Coronary artery (tissue), 2 donors: ENCODE data around the gene LYRM4.

Experiments used
- DNase-seq: peaks from one replicate; pipeline ENCODE4 v3.0.0-alpha.2; 2017; ENCODE audit warnings: low spot score
- H3K27ac ChIP-seq, 2 donors: fragments of 200-600 bp; sonication (generic); one replicate each; pipeline ENCODE4 v1.5.1; 2016 to 2019
- H3K4me3 ChIP-seq: fragments of 200-600 bp; sonication (generic); 2 replicates; pipeline ENCODE4 v1.5.1; 2016; ENCODE audit warnings: mild to moderate bottlenecking, moderate library complexity
- TF ChIP-seq, protein P1 (sequence below): fragments of 200-600 bp; sonication (generic); IDR thresholded peaks from one replicate; pipeline ENCODE4 v1.5.1; 2019; ENCODE audit warnings: antibody characterized with exemption

Gene LYRM4

DNA sequence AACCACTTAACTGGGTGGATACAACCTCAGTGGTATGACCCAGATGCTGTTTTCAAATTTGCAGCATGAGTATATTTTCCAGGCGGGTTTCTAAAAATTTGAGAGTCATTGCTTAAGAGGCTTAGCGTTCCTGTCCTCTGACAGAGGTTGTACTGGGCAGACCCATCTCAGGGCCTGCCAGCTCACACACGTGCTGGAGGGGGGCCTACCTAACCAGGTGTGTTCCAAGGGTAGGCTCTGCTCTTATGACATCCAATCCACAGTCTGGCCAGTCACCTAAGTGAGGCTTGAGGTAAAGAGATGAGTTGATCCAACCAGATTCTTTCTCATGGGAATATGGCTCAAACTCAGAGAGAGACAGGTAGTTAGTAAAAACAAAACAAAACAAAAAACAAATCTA, 1.3 kb downstream of the LYRM4 start:
- TF ChIP-seq, protein P1, sequence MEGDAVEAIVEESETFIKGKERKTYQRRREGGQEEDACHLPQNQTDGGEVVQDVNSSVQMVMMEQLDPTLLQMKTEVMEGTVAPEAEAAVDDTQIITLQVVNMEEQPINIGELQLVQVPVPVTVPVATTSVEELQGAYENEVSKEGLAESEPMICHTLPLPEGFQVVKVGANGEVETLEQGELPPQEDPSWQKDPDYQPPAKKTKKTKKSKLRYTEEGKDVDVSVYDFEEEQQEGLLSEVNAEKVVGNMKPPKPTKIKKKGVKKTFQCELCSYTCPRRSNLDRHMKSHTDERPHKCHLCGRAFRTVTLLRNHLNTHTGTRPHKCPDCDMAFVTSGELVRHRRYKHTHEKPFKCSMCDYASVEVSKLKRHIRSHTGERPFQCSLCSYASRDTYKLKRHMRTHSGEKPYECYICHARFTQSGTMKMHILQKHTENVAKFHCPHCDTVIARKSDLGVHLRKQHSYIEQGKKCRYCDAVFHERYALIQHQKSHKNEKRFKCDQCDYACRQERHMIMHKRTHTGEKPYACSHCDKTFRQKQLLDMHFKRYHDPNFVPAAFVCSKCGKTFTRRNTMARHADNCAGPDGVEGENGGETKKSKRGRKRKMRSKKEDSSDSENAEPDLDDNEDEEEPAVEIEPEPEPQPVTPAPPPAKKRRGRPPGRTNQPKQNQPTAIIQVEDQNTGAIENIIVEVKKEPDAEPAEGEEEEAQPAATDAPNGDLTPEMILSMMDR: no peak
- Histone ChIP-seq H3K27ac (no peak overlapping the region), H3K4me3 (no peak overlapping the region)
- DNase-seq: no peak

DNA sequence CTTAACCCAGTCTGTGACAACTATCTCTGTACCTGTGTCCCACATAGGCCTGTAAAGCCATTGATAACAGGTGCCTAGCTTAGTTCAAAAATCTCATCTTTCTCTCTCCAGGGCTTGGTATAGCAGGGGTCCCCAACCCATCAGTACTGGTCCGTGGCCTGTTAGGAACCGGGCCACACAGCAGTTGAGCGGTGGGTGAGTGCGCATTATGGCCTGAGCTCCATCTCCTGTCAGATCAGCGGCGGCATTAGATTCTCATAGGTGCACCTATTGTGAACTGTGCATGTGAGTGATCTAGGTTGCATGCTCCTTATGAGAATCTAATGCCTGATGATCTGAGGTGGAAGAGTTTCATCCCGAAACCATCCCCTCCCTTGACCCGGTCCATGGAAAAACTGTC, 3.4 kb downstream of the LYRM4 start:
- no peak overlapping the region for H3K4me3 ChIP-seq
- no peak overlapping the region for H3K27ac ChIP-seq
- TF ChIP-seq, protein P1: no peak
- DNase-seq: no peak

DNA sequence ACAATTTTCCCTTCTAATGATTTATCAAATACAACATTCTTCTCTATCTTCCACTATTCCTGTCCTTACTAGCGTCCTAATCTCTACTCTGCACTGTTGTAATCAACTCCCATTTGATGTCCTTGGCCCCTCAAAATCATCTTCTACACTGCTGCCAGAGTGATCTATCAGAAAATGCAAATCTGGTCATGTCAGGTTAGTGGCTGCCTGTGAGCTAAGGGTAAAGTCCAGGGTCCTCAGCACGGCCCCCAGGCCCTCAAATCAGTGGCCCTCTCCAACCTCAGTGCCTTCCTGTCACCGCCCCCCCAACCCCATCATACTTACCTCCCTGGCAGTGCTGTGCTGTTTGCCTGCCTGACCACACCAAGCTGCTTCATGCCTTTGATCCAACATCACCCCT, 3.8 kb downstream of the LYRM4 start:
- Histone ChIP-seq H3K4me3 (no peak overlapping the region), H3K27ac (no peak overlapping the region)
- no peak for DNase-seq
- TF ChIP-seq, protein P1: no peak

DNA sequence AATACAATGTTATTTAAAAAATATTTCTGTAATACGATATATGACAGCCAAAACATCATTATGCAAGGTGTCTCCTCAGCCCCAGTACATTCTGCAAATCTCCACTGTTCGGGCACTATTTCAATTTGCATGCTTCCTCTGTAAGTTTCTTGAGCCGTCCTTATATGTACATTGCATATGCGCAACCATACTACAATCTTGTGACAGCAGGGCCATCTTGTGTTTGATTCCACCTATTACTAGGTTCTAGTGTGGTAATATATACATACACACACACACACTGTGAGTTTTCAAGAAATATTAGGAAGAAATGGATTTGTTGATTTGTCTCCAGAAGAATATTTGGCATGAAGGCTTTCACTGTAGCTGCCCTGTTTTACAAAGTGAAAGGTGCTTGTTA, 9.8 kb downstream of the LYRM4 start:
- no peak for DNase-seq
- Histone ChIP-seq H3K4me3 (no peak overlapping the region), H3K27ac (no peak overlapping the region)
- TF ChIP-seq, protein P1: no peak

DNA sequence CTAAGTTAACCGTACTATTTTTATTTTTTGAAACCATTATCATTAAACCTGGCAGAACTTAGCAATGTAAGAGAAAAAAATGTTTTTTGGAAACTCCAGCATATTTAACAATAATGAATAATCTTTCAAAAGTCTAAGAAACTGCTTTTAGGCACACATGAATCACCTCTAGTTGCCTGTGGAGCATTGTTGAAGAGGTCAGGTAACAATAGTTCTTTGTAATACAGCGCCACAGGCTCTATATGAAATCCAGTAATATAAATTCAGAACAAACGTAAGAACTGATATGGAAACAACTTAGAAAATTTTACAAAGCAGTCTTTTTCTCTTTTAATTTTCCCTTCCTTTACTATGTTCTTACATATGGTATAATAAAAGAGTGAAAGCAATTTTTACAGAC, 10.3 kb downstream of the LYRM4 start:
- DNase-seq: no peak
- H3K27ac ChIP-seq: no peak overlapping the region
- TF ChIP-seq, protein P1: no peak
- H3K4me3 ChIP-seq: no peak overlapping the region

DNA sequence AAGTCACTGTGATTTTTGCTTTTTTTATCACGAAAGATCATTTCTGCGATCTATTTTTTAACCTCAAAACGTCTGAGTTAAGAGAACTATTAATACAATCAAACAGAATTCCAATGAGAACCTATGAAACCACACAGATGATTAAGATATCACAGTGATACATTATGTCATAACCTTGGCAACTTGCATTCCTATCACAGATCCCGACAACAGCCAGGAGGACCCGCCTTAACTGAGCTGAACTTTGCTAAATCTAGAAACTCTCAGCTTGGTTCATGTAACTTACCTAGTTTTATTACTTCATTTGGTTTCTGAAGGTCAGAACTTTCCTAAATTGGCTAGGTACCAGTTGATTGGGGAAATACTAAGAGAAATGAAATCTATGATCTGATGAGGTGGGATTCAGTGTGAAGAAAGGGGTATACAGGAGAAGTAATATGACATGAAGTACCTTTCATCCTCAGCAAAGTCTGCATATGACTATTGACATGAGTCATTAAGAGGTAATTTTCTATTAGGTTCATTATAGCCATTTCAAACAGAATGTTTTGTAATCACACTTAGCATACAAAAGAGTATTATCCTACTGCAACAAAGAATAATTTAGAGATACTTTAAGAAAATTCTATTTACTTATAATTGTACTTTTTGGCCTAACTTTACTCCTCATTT, 11.2 kb downstream of the LYRM4 start:
- TF ChIP-seq, protein P1: no peak
- Histone ChIP-seq H3K4me3 (no peak overlapping the region), H3K27ac (no peak overlapping the region)
- DNase-seq: no peak

DNA sequence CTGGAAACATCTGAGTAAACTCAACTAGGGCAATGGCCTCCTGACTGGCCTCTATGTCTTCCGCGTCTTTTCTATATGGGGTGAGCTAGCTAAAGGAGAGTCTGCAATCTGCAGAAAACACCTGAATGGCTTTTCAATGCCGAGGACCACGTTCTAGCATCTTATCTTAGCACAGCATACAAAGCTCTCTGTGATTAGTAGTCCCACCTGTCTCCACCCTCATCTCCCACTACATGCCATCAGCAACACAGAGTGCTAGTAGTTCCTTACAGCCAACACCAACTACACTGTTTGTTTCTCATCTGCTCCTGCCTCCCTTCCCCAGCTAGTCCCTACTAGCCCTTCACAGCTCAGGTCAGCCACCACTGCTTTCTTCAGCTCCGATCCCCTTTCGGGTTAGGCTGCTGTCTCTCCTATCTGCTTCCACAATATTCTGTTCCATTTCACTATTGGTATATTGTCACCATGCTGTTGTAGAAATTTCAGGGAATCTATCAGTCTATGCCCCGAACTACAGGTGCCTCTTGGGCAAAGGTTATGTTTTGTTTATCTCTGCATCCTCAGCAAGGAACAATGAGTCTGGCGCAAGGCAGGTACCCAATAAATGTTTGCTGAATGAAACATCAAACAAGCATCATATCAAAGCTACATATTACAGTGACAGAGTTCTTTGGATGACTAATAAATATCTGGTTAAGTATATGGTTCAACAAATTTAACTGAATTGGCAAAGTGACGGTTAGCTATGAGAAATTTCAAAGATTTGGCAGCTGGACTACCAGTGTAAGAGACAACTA, 12.2 kb downstream of the LYRM4 start:
- Histone ChIP-seq H3K27ac (no peak overlapping the region), H3K4me3 (no peak overlapping the region)
- no peak for DNase-seq
- TF ChIP-seq, protein P1: no peak
